H9 (cell line): Measurements from ENCODE around the gene WWC2. TPM values are rescaled to one million over a fixed set of nuclear protein-coding genes. Genes with fewer than 3 reads are reported as not detected.
A peak's percentile ranks its signal among the peaks of the same experiment; 100 is the strongest.

Source experiments
- DNase-seq: peaks from one replicate; pipeline ENCODE4 v3.0.0-alpha.2; 2017
- H2AFZ ChIP-seq: one replicate; pipeline ENCODE4 v1.6.1; 2013; ENCODE audit warnings: mild to moderate bottlenecking, low read length, control low read depth, moderate library complexity
- H2AK5ac ChIP-seq: 2 replicates; pipeline ENCODE4 v1.6.1; 2013; ENCODE audit warnings: low read length, control low read depth, mixed read lengths; ENCODE audit not compliant: insufficient read length
- H2BK120ac ChIP-seq: one replicate; pipeline ENCODE4 v1.6.1; 2013; ENCODE audit warnings: low read depth, mild to moderate bottlenecking, low read length, control low read depth, inconsistent platforms; ENCODE audit not compliant: poor library complexity, severe bottlenecking
- H2BK12ac ChIP-seq: 2 replicates; pipeline ENCODE4 v1.6.1; 2013; ENCODE audit warnings: low read length, control low read depth, mixed read lengths, low read depth; ENCODE audit not compliant: insufficient read length
- H2BK15ac ChIP-seq: 2 replicates; pipeline ENCODE4 v1.6.1; 2013; ENCODE audit warnings: low read depth, low read length, control low read depth
- H2BK20ac ChIP-seq: one replicate; pipeline ENCODE4 v1.6.1; 2013; ENCODE audit warnings: low read depth, mild to moderate bottlenecking, low read length, control low read depth, inconsistent platforms; ENCODE audit not compliant: poor library complexity, severe bottlenecking
- H2BK5ac ChIP-seq: 2 replicates; pipeline ENCODE4 v1.6.1; 2013; ENCODE audit warnings: low read length, control low read depth, mixed read lengths; ENCODE audit not compliant: insufficient read length
- H3K14ac ChIP-seq: 2 replicates; pipeline ENCODE4 v1.6.1; 2013; ENCODE audit warnings: low read length, control low read depth; ENCODE audit not compliant: insufficient read depth
- H3K18ac ChIP-seq: 2 replicates; pipeline ENCODE4 v1.6.1; 2013; ENCODE audit warnings: low read depth, mild to moderate bottlenecking, mixed read lengths, low read length, control low read depth; ENCODE audit not compliant: insufficient read length
- H3K23ac ChIP-seq: 2 replicates; pipeline ENCODE4 v1.6.1; 2013; ENCODE audit warnings: low read length, control low read depth, mixed read lengths, low read depth; ENCODE audit not compliant: insufficient read length
- H3K23me2 ChIP-seq: 2 replicates; pipeline ENCODE4 v1.6.1; 2013; ENCODE audit warnings: low read depth, mild to moderate bottlenecking, mixed read lengths, low read length, control low read depth; ENCODE audit not compliant: insufficient read length, poor library complexity, severe bottlenecking
- H3K27ac ChIP-seq: 2 replicates; pipeline ENCODE4 v1.5.1; 2013; ENCODE audit warnings: low read length, control low read depth, mixed read lengths, low read depth; ENCODE audit not compliant: insufficient read length
- H3K27me3 ChIP-seq: 2 replicates; pipeline ENCODE4 v1.6.1; 2013; ENCODE audit warnings: low read length, control low read depth, inconsistent platforms; ENCODE audit not compliant: insufficient read depth
- H3K4ac ChIP-seq: 2 replicates; pipeline ENCODE4 v1.6.1; 2013; ENCODE audit warnings: low read depth, mild to moderate bottlenecking, control low read depth, inconsistent platforms, low read length, moderate library complexity
- H3K4me1 ChIP-seq: 2 replicates; pipeline ENCODE4 v1.6.1; 2013; ENCODE audit warnings: low read length, control low read depth, inconsistent platforms; ENCODE audit not compliant: insufficient read depth
- H3K4me2 ChIP-seq: 2 replicates; pipeline ENCODE4 v1.6.1; 2013; ENCODE audit warnings: low read length, control low read depth, mixed read lengths; ENCODE audit not compliant: insufficient read length, insufficient read depth
- H3K56ac ChIP-seq: 2 replicates; pipeline ENCODE4 v1.6.1; 2013; ENCODE audit warnings: low read depth, mild to moderate bottlenecking, mixed read lengths, low read length, control low read depth; ENCODE audit not compliant: insufficient read length
- H3K79me1 ChIP-seq: 2 replicates; pipeline ENCODE4 v1.6.1; 2013; ENCODE audit warnings: low read depth, mild to moderate bottlenecking, moderate library complexity, low read length, control low read depth, inconsistent platforms; ENCODE audit not compliant: insufficient read depth, poor library complexity, severe bottlenecking
- H3K79me2 ChIP-seq: 2 replicates; pipeline ENCODE4 v1.6.1; 2013; ENCODE audit warnings: low read length, control low read depth, inconsistent platforms; ENCODE audit not compliant: insufficient read depth
- H3K9ac ChIP-seq: 2 replicates; pipeline ENCODE4 v1.6.1; 2013; ENCODE audit warnings: low read length, control low read depth, mixed read lengths; ENCODE audit not compliant: insufficient read length; ENCODE audit errors: extremely low read depth
- H3K9me3 ChIP-seq: one replicate; pipeline ENCODE4 v1.6.1; 2013; ENCODE audit warnings: low read depth, low read length, inconsistent platforms; ENCODE audit not compliant: control insufficient read depth
- H3T11ph ChIP-seq: one replicate; pipeline ENCODE4 v1.6.1; 2013; ENCODE audit warnings: mild to moderate bottlenecking, low read length, control low read depth, inconsistent platforms
- H4K20me1 ChIP-seq: one replicate; pipeline ENCODE4 v1.6.1; 2013; ENCODE audit not compliant: control insufficient read depth, insufficient read length, insufficient read depth
- H4K5ac ChIP-seq: 2 replicates; pipeline ENCODE4 v1.6.1; 2013; ENCODE audit warnings: low read depth, mild to moderate bottlenecking, mixed read lengths, low read length, control low read depth; ENCODE audit not compliant: insufficient read length
- H4K8ac ChIP-seq: replicated peaks from 2 replicates; pipeline ENCODE4 v1.6.1; 2013; ENCODE audit warnings: low read length, control low read depth, mixed read lengths, low read depth; ENCODE audit not compliant: insufficient read length
- H4K91ac ChIP-seq: 2 replicates; pipeline ENCODE4 v1.6.1; 2013; ENCODE audit warnings: low read depth, mild to moderate bottlenecking, moderate library complexity, mixed read lengths, low read length, control low read depth; ENCODE audit not compliant: insufficient read length
- H3K27ac Mint-ChIP-seq, 3 experiments: 2 replicates in 2 of 3; 3 replicates in 1 of 3; pipeline ENCODE4 v1.8.0; 2020 to 2021; ENCODE audit warnings: mixed read lengths in 3 of 3, mild to moderate bottlenecking in 1 of 3, moderate library complexity in 1 of 3
- H3K27me3 Mint-ChIP-seq: 2 replicates; pipeline ENCODE4 v1.8.0; 2021; ENCODE audit warnings: low read depth, mild to moderate bottlenecking, moderate library complexity, mixed read lengths
- H3K36me3 Mint-ChIP-seq, 3 experiments: 2 replicates in 2 of 3; 3 replicates in 1 of 3; pipeline ENCODE4 v1.8.0; 2020 to 2021; ENCODE audit warnings: low read depth in 3 of 3, mixed read lengths in 3 of 3; ENCODE audit not compliant: insufficient read depth in 1 of 3
- H3K4me1 Mint-ChIP-seq, 2 experiments: 2 replicates each; pipeline ENCODE4 v1.8.0; 2020; ENCODE audit warnings: mixed read lengths in 2 of 2
- H3K4me3 Mint-ChIP-seq, 2 experiments: 2 replicates in 1 of 2; 3 replicates in 1 of 2; pipeline ENCODE4 v1.8.0; 2020 to 2021; ENCODE audit warnings: mild to moderate bottlenecking in 2 of 2, mixed read lengths in 2 of 2, moderate library complexity in 1 of 2
- H3K9me3 Mint-ChIP-seq, 2 experiments: 2 replicates in 1 of 2; 3 replicates in 1 of 2; pipeline ENCODE4 v1.8.0; 2020; ENCODE audit warnings: mild to moderate bottlenecking in 2 of 2, mixed read lengths in 2 of 2, moderate library complexity in 1 of 2
- CTCF ChIP-seq: fragments of 200-600 bp; sonication (generic); conservative IDR thresholded peaks from 3 replicates; pipeline ENCODE4 v1.8.0; 2021; ENCODE audit warnings: antibody characterized with exemption, mild to moderate bottlenecking
- WGBS: extraction: QIAGEN DNeasy Blood & Tissue Kit; methylation state at CpG from one replicate; pipeline ENCODE4 v1.1.7; 2013; ENCODE audit warnings: missing lambda C conversion rate, low lambda C conversion rate, mixed read lengths; ENCODE audit not compliant: insufficient read length; ENCODE audit errors: extremely low coverage; 5-methylcytosine and 5-hydroxymethylcytosine counted together
- total RNA-seq: library from RNA; stranded (reverse); gene quantifications from 2 replicates; pipeline ENCODE4 v1.2.1, GENCODE V29; 2021

WWC2 gene
- total RNA-seq, 1 experiment from 2014 or later = 106 TPM

GRCh38 chr4:183249854-183250253 is 150.8 kb downstream of the WWC2 start:
- no peak overlapping the region for H3K27ac ChIP-seq
- H3K23ac ChIP-seq = no peak overlapping the region
- no peak overlapping the region for H2AK5ac ChIP-seq
- no peak overlapping the region for H3T11ph ChIP-seq
- no peaks in the 10 kb centered on the region; the same call in 1 of the 2 replicates for H3K79me2 ChIP-seq
- H2BK120ac ChIP-seq = no peak overlapping the region
- Mint-ChIP-seq H3K4me1 (peaks cover 0 to 2% of the 10 kb centered on the region in 2 experiments; a peak in 2 of 4 replicates), H3K27ac (peak overlapping the region in 2 of 3 experiments; percentile 84 to 91; a peak in 3 of 7 replicates), H3K36me3 (peaks cover 26 to 76% (median 72%) of the 10 kb centered on the region in 3 experiments; a peak in 6 of 7 replicates), H3K4me3 (no peak overlapping the region), H3K27me3 (no peaks in the 10 kb centered on the region), H3K9me3 (no peaks in the 10 kb centered on the region)
- no peaks in the 10 kb centered on the region for H3K27me3 ChIP-seq
- WGBS = no CpG with 5 or more reads among the region's 2 CpGs
- H3K56ac ChIP-seq = no peak overlapping the region
- no peak for DNase-seq
- no peaks in the 10 kb centered on the region for H3K23me2 ChIP-seq
- H3K4me2 ChIP-seq = no peak overlapping the region
- H3K14ac ChIP-seq = no peak overlapping the region
- no peak overlapping the region for H2BK15ac ChIP-seq
- H3K4ac ChIP-seq = no peak overlapping the region
- H4K5ac ChIP-seq = no peak overlapping the region
- no peak overlapping the region for H4K91ac ChIP-seq
- H2BK5ac ChIP-seq = no peak overlapping the region
- peak; percentile 60; the same call in 2 of the 3 replicates for TF ChIP-seq CTCF
- H2BK12ac ChIP-seq = no peak overlapping the region
- peaks cover 2% of the 10 kb centered on the region for H3K79me1 ChIP-seq
- H3K9me3 ChIP-seq = no peaks in the 10 kb centered on the region
- H2AFZ ChIP-seq = no peak overlapping the region
- no peak overlapping the region for H2BK20ac ChIP-seq
- H3K18ac ChIP-seq = no peak overlapping the region
- no peak overlapping the region for H4K8ac ChIP-seq
- H3K4me1 ChIP-seq = no peaks in the 10 kb centered on the region
- H4K20me1 ChIP-seq = no peaks in the 10 kb centered on the region
- no peak overlapping the region for H3K9ac ChIP-seq
